GM19351 (cell line): ENCODE measurements around the gene CDKAL1.

ENCODE experiments used
- ATAC-seq: cut with Tn5 transposase; IDR thresholded peaks from one replicate; pipeline ENCODE4 v1.9.1; 2021; ENCODE audit warnings: mild to moderate bottlenecking, moderate library complexity; ENCODE audit not compliant: unreplicated experiment

Gene CDKAL1

DNA sequence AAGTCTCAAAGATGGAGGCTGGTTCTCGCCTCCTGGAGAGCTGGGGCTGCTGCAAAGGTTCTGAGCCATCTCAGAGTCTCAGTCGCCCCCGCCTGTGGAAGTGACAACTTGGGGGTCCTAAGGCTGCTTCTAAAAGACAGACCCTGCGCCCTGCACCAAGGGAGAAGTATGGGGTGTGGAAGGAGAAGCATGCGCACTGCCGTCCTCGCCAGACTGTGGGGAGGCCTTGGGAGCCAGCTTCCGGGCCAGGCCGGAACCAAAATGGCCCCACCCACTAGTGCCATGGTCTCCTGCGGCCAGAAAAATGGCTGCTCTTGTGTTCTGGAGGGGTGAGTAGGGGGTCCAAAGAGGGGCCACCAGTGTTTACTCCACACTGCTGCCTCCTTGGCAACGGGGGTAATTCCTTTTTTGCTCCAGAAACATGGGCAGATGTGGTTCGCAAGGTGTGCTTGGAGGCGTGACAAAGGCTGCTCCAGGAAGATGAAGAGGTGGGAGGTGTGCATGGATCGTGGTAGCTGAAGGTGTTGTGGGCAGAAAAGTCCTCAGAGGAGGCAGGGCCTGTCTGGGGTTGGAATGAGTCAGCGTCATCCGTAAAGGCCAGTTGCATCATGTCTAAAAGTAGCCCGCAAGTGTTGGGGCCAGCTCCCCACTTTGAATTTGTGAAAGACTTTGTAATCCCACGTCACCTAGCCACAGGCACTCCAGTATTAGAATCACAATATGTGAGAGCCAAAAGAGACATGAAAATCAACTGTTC lies 729.5 kb downstream of the CDKAL1 start:
- ATAC-seq: peak; percentile 93

DNA sequence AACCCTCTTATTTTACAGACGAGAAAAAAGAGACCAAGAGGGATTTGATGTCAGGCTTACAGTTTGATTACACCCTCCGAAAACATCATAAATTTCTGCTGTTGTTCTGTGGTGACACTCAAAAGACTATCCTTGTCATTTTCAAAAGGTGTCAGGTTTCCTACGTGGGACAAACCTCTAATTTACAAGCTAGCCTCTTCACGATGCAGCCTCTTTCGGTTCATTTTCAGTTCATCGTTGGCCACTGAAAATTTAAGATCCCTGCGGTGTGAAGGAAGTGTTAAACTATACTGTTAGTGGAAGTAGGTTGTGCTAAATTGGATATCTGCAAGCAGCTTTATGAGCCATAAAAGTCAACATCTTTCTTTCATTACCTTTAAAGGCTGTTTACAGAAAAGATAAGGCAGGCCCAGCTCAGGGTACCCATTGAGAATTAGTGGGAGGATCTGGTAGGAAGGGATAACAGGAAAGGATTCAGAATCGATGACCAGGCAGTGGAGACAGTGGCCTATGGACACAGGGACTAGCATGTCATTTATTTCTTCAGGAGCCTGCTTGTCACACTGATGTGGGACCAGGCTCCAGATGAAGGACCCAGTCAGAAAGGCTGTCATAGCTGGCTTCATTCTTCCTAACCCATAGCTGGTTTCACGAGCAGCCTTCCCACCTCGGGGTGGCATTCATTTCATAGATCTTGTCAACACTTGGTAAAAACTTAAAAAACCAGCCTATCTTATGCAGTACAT lies 730.2 kb downstream of the CDKAL1 start:
- peak; percentile 51 for ATAC-seq

DNA sequence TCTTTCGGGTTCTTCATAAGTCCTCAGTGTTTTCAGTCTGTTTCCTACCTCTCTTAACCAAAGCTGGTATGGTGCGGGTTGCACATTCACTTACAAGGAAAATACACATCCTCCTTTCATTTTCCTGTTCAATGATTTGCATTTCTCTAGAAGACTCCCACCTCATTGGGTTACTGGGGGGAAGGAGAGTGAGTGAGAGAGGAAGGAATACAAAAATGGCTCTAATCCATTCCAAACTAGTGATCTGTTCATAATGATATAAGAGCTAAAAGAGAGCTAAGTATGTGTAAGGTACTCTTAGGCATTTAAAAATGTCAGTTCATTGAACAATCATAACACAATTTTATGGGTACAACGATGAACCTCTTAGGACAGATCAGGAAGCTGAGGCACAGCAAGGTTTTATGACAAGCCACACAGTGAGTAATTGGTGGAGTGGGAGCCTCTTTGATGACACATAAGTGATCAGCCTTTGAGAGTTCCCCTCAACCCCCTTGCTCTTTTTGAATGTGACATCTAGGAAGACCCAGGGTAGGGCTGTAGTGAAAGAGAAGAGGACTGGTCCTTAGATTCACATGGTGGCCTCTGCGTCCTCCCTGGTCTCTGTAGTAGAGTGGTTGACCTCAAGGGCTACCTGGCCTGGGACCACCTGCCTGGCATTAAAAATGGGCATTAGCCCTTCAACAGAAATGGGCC lies 730.9 kb downstream of the CDKAL1 start:
- ATAC-seq: peak; percentile 0

DNA sequence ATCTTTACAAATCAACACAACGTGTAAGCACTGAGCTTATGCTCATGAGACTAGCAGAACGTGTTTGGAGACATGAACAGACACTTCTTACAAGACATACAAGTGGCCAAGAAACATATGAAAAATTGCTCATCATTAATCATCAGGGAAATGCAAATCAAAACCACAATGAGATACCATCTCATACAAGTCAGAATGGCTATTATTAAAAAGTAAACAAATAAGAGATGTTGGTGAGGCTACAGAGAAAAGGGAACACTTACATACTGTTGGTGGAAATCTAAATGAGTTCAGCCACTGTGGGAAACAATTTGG lies 731.4 kb downstream of the CDKAL1 start:
- no peak for ATAC-seq

DNA sequence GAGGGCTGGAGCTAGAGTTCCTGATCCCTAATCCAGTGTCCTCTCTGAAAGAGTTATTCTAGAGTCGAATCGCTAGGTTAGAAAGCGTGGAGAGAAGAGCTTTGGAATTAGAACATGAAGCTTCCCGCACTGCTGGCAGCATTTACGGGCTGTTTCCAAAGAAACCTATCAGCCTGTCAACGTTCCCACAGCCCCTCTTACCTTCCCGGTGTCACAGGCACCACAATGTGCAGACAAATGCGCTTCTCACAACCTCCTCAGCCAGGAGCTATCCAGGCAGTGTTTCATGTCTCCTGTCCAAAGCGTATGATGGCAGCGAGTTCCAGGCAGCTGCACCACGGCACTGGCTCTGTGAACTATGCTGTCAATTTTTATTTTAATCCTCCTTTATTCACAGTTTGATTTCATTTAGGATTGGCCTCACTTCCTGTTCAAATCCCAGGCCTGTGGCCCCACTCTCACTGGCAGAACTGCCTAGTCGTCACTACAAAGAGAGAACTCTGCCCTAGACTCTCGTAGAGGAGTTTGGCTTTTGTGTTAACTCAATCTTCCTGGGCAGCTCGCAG lies 736.5 kb downstream of the CDKAL1 start:
- ATAC-seq: no peak

DNA sequence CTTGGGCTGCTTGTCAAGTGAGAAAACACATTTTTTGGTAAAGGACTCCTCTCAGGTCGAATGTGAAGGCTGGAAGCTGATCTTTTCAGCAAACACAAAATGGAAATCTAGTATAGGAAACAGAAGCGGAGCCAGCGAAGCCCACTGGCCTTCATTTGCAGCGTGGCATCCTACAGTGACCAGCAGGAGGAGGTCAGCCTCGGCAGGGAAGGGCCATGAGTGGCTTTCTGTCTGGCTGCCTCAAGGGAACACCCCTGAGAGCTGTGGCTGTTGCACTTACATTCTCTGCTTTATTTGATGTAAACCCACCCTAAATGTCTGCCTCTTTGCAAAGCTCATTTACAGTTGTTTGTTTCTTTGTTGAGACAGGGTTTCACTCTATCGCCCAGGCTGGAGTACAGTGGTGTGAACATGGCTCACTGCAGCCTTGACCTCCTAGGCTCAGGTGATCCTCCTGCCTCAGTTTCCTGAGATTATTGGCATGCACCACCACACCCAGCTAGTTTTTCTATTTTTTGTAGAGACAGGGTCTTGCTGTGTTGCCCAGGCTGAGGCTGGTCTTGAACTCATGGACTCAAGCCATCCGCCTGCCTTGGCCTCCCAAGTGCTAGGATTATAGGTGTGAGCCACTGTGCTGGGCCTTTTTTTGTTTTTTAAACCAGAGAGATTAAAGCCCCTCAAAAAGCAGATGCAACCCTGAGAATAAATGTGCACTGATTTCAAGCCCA lies 737.3 kb downstream of the CDKAL1 start:
- no peak for ATAC-seq

DNA sequence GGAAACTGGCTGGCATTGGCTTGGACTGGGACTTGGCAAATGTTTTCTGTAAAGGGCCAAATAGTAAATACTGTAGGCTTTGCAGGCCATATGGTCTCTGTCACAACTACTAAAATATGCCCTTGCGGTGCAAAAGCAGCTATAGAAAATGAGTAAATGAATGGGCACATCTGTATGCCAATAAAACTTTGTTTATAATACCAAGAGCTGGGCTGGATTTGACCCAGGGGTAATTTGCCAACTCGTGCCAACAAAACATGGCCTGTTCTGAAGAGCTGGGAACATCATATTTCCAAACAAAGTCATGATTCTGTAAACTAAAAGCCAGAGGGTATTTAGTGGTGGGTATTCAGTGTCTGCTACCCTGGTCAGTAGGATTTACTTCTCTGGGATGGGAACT lies 739.2 kb downstream of the CDKAL1 start:
- ATAC-seq: no peak

DNA sequence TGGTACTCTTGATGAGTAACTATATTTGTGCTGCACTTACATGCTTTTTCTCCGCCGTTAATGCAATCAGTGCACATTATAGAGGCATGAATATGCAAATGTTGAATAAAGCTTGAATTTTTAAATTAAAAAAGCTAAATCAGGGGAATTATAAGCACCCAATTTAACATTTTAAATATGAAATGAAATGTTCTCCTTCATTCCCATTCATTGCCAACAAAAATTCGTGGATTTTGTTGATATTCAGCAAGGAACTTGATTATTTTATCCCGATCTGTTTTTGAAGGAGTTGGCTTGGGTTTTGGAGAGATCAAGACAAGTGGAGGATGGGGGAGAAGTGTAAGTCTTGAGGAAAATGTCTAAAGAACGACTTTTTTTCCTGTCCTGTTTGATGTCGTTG lies 740.6 kb downstream of the CDKAL1 start:
- no peak for ATAC-seq

DNA sequence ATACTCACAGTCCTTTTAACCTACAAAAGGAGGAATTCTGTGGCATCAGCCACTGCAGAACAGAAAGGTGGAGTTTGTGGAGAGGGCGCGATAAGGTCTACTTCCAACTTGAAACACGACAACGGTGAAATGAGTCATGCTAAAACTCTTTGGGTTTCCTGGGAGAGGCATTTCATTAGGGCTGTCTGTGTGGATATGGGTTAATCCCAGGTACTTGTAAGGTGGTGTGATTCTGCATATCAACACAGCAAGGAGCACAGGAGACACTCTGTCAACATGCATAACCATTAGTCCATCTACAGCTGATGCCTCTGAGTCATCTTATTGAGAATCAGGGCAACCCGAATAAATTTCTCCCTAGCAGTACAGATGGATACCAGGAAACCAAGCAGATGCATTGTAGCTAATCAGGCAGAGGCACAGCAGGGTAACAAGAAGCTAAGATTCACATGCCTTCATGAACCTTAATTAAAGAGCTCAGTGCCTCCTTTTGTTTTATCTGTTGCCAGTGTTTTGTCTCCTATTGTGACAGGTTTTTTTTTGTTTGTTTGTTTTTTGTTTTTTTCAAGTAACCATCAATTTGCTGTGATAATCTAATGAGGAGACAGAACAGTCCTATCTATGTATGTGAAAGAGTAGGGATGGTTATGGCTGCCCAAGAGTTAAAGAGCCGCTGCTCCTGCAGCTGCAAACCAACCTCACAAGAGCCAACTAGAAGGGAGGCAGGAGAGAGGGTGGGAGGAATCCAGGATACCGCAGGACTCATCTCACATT lies 743.5 kb downstream of the CDKAL1 start:
- ATAC-seq: no peak

DNA sequence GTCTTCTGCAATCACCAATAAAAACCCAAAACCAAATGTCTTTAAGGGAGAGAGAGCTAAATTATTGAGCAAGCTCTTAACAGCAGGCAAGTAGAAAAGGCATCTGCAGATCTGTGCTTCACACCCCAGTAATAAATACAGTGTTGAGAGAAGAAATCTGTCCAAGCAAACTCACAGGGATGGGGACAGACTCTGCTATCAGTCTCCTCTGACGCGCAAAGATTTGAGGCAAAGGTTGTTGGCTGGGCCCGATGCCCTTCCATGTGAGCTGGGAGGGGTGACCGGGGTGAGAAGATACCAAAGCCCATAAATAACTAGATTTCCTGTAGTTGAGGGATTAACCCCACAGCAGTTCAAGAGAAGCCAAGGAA lies 744.1 kb downstream of the CDKAL1 start:
- no peak for ATAC-seq

DNA sequence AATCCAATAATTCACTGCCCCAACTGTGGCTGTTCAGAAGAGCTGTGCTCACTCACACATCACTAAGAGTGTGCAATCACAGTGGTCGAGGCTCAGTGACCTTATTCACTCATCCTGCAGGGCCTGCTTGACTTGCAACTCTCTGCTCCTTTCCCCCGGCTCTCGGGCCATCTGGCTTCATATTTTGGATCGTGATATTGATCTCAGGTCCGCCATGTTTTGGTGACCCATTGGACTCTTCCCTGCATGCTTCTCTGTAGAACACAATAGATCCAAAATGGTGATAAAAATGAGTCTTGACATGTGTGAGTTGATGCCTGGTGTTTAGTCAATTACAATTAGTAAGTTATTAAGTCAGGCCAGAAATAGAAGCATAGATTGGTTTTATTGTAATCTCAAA lies 745.4 kb downstream of the CDKAL1 start:
- no peak for ATAC-seq

DNA sequence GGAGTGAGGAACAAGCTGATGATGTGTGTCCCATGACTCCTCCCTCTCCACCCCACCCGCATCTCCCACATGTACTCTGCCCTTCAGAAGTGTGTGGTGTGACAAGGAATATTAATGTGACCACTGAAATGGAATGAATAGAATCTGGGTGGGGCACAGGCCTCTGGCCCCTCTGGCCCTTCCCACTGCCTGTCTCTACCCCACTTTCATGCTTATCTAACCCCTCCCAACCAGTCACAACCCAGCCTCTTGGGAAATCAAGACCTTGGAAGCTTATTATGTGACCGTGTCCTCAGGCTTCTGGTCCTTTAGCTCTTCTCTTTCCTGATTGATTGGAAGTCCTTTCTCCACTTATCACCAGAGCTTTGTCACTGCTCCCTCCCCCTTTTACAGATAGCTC lies 747.1 kb downstream of the CDKAL1 start:
- no peak for ATAC-seq
